Measurements from ENCODE around the gene INTS1.

The INTS1 gene

DNA sequence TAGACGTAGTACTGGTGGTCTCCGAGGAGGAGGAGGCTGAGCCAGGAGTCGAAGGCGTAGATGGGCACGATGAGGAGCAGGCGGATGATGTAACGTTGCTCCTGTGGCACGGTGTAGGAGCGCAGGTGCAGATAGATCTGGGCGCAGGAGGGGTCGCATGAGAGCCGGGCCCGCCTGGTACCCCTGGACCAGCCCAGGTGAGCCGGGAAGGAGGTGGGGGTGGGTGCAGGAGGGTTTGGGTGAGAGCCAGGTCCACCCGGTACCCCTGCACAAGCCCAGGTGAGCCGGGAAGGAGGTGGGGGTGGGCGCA, 46.6 kb upstream of the INTS1 start:
- TF ChIP-seq RAD21 (IDR thresholded peaks at IDR 0.05; ENCODE audit: low read depth) (no peak), NFIC (IDR thresholded peaks at IDR 0.05) (no peak), YY1 (IDR thresholded peaks at IDR 0.05; ENCODE audit: low read depth) (no peak), CREB1 (IDR thresholded peaks at IDR 0.05; ENCODE audit: low read depth) (no peak), ZBTB7A (IDR thresholded peaks at IDR 0.05; ENCODE audit: low read depth) (no peak), REST (IDR thresholded peaks at IDR 0.05; ENCODE audit: low read depth) (no peak), TCF12 (IDR thresholded peaks at IDR 0.05; ENCODE audit: low read depth) (no peak)
- TF ChIP-seq, protein P1, sequence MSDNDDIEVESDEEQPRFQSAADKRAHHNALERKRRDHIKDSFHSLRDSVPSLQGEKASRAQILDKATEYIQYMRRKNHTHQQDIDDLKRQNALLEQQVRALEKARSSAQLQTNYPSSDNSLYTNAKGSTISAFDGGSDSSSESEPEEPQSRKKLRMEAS (IDR thresholded peaks at IDR 0.05), result no peak

DNA sequence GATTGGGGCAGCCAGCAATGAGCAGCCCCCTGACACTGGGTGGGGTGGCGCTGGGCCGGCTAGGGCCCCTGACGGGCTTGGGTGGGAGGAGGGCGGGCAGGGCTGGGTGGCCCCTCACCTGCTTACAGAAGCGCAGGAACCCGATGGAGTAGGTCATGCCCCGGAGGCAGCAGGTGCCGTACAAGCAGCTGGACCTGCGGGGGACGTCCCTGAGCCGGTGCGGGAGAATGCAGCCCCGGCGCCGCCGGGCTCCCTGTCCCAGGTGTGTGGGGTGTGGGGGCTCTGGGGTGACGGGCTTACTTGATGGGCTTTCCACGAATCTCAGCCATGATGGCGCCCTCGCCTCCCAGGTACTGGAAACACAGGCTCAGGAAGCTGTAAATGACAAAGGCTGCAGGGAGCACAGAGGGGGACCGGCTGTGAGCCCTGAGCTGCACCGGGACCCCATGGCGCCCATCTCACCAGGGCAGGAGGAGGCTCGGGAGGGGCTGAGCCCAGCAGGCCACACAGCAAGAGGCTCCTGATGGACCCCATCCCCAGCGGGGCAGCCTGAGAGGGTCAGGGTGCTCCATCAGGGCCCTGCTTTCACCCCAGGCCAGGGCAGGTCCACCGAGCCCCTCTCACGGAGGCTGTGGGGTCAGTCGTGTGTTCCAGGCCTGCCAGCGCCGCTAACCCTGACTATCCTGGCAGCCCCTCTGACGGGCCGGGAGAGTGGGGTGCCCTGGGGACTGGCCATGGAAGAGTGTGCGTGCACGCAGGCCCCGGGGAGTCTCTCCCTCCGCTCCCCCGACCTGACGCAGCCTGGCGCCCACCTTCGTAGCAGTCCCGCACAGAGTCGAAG, 46.0 kb upstream of the INTS1 start:
- no peak for TF ChIP-seq CEBPB (IDR thresholded peaks at IDR 0.05)
- TF ChIP-seq EGR1 (IDR thresholded peaks at IDR 0.05), result no peak
- no peak for TF ChIP-seq TAF1 (IDR thresholded peaks at IDR 0.05; ENCODE audit: low read depth)
- TF ChIP-seq CREB1 (IDR thresholded peaks at IDR 0.05; ENCODE audit: low read depth), result no peak
- no peak for TF ChIP-seq USF1 (IDR thresholded peaks at IDR 0.05)
- no peak for TF ChIP-seq YY1 (IDR thresholded peaks at IDR 0.05; ENCODE audit: low read depth)
- no peak for TF ChIP-seq TCF12 (IDR thresholded peaks at IDR 0.05; ENCODE audit: low read depth)
- no peak for TF ChIP-seq REST (IDR thresholded peaks at IDR 0.05; ENCODE audit: low read depth)
- no peak for TF ChIP-seq EP300 (IDR thresholded peaks at IDR 0.05; ENCODE audit: borderline replicate concordance)
- no peak for TF ChIP-seq ZBTB7A (IDR thresholded peaks at IDR 0.05; ENCODE audit: low read depth)
- no peak for TF ChIP-seq TEAD4 (IDR thresholded peaks at IDR 0.05)
- TF ChIP-seq, protein P1 (IDR thresholded peaks at IDR 0.05), result no peak
- no peak for TF ChIP-seq NFIC (IDR thresholded peaks at IDR 0.05)
- TF ChIP-seq RAD21 (IDR thresholded peaks at IDR 0.05; ENCODE audit: low read depth), result no peak
- TF ChIP-seq FOXM1 (IDR thresholded peaks at IDR 0.05; ENCODE audit: borderline replicate concordance, low read depth), result no peak

GRCh38 chr7:1549357-1550004, 45.3 kb upstream of the INTS1 start:
- TF ChIP-seq NFIC (IDR thresholded peaks at IDR 0.05) (no peak), YY1 (IDR thresholded peaks at IDR 0.05; ENCODE audit: low read depth) (no peak), CEBPB (IDR thresholded peaks at IDR 0.05) (no peak), EP300 (IDR thresholded peaks at IDR 0.05; ENCODE audit: borderline replicate concordance) (no peak), CREB1 (IDR thresholded peaks at IDR 0.05; ENCODE audit: low read depth) (no peak), REST (IDR thresholded peaks at IDR 0.05; ENCODE audit: low read depth) (no peak), TCF12 (IDR thresholded peaks at IDR 0.05; ENCODE audit: low read depth) (no peak), FOXM1 (IDR thresholded peaks at IDR 0.05; ENCODE audit: borderline replicate concordance, low read depth) (no peak), TEAD4 (IDR thresholded peaks at IDR 0.05) (no peak), ZBTB7A (IDR thresholded peaks at IDR 0.05; ENCODE audit: low read depth) (no peak)
- TF ChIP-seq, protein P1 (IDR thresholded peaks at IDR 0.05), result no peak

GRCh38 chr7:1548944-1549343, 44.8 kb upstream of the INTS1 start:
- TF ChIP-seq RAD21 (IDR thresholded peaks at IDR 0.05; ENCODE audit: low read depth) (no peak), TCF12 (IDR thresholded peaks at IDR 0.05; ENCODE audit: low read depth) (no peak), EP300 (IDR thresholded peaks at IDR 0.05; ENCODE audit: borderline replicate concordance) (no peak), FOXM1 (IDR thresholded peaks at IDR 0.05; ENCODE audit: borderline replicate concordance, low read depth) (no peak), CEBPB (IDR thresholded peaks at IDR 0.05) (no peak), TAF1 (IDR thresholded peaks at IDR 0.05; ENCODE audit: low read depth) (no peak), USF1 (IDR thresholded peaks at IDR 0.05) (no peak), TEAD4 (IDR thresholded peaks at IDR 0.05) (no peak), ZBTB7A (IDR thresholded peaks at IDR 0.05; ENCODE audit: low read depth) (no peak), NFIC (IDR thresholded peaks at IDR 0.05) (no peak), CREB1 (IDR thresholded peaks at IDR 0.05; ENCODE audit: low read depth) (no peak)
